Ureter (tissue), 1 donor: ENCODE data around the gene EIPR1. TPM values are rescaled to one million over a fixed set of nuclear protein-coding genes. Genes with fewer than 3 reads are reported as not detected.

Experiments
- DNase-seq: peaks from one replicate; pipeline ENCODE4 v3.0.0-alpha.2; 2020; ENCODE audit warnings: low spot score
- total RNA-seq: library from RNA; stranded (reverse); gene quantifications from one replicate; pipeline ENCODE4 v1.2.4, GENCODE V29; 2023
- donor health status: DM: yes; HTN: yes; CAD: no.

The EIPR1 gene
- total RNA-seq, 1 donor from 2014 or later = 38.1 TPM

DNA sequence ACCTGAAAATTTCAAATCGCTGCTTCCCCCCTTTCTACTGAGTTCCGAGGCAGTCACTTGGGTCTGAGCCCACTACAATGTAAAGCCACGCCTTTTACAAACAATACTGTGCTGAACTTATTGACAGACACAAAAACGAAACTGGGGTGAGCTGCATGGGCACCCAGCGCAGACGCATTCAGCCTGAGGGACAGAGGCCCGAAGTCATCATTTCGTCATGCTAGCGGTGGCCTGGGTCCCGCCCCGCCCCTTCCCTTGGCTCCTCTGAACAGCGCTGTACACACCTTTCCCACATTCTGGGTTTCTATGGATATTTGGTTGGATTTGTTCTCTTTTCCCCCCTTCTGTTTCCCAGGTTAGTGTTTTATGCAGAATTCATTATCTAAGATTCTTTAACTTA is 71.7 kb downstream of the EIPR1 start:
- DNase-seq = no peak

DNA sequence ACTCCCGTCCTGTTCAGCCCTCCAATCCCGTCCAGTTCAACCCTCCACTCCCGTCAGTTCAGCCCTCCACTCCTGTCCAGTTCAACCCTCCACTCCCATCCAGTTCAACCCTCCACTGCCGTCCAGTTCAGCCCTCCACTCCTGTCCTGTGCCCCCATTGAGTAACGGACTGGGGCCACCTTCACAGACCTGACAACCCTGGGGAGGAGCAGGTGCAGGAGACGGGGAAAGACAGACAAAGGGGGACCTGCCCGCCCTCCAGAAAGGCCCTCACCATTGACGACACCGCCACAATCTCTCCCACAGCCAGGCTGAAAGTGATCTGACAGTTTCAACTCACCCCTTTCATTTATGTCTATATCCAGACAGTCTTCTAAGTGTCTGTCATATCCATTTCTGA is 72.2 kb downstream of the EIPR1 start:
- DNase-seq = no peak

DNA sequence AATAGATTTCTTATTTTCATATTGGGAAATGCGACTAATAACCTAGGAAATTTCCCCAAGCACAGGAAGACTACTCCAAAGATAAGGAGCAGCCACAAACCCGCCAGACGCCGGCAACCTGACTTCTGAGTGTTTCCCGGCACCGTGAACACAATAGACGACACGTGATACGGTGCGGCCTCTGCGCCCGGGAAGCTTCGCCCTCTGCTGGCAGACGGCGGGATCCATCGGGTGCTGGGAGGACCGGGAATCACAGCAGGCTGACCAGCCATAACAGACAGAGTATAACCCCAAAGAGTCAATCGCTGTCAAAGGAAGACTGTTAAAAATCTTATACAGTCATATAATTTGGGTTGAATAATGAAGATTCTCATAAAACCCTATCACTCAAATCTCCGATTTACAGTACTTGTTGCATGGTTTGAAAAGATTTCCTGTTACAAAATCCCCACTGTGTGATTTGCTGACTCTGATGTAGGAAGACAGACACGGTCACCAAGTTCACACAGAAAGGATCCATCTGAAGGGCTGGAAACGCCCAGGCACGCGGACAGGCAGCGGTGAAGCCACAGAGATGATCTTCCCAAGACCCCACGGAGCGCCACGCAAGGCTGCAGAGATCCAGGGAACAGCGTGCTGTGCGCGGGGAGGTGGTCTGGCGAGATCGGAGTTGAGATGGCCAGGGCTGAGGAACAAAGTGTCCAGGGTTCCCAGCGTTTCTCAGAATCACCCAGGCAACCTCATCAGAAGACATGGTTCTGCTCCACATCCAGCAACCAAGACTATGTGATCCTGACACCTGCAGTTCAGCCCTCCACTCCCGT is 73.8 kb downstream of the EIPR1 start:
- peak; percentile 90 for DNase-seq

DNA sequence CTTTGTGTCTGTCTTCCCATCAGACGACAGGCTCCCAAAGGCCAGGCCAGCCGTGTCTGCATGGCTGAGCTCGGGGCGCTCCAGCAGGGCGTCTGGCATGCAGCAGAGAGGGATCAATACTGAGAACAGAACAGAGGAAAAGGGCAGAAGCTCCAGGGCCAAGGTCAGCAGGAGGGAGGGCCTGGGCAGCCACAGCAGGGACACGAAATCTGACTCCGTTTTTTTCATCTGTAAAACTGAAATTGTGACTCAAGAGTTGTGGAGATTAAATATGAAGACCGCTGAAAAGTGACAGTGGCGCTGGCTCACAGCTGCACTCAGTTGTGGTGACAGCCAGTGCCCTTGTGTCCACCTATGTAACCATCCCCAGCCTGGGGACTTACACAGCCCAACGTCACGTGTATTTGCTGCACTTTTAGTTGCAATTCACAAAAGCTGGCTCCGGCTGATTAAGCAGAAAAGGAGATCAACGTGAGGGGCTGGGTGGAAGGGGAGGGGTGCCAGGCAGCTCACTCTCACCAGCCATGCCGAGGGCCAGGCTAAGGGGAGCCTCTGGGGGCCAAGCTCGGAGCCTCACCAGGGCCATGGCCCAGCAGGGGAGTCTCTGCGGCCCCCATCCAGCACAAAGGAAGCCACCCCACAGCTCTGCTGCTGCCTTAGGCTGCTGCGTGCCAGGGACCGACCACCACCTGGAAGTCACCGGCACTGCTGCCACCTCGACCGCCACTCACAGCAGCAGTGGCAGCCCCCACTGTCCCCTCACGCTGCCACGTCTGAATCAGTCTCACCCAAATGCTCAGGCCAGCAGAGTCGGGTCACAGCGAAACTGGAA is 74.7 kb downstream of the EIPR1 start:
- no peak for DNase-seq

DNA sequence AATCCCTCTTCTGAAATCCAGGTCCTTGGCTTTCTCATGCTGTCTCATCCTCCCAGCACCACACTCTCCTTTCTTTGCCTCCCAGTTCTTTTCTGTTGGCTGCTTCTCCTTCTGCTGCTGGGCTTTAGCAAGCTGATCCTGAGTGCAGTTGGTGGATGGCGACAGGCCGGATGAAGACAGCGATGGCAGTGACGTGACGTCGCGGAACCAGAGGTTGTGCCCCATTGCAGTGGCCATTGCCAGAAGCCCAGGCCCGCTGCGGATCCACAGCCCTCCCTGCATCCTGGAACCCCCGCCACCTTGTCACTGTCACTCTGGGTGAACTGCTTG is 75.2 kb downstream of the EIPR1 start:
- no peak for DNase-seq

DNA sequence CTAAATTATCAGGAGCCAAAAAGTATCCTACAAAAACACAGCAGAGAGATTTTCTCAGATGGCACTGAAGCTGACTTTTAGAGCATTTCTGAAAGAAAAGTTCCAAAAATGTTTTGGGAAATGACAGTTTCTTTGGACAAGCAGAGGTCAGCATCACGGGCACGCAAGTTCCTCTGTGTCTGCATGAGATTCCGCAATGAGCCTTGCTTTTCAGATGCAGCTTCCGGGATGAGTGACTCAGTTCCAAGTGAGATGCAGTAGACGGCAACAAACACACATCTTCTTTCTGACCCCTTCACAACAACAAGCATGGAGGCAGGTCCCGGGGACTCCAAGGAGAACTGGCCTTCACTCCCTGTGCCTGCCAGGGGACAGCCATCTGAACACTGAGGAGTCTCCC is 76.6 kb downstream of the EIPR1 start:
- no peak for DNase-seq

DNA sequence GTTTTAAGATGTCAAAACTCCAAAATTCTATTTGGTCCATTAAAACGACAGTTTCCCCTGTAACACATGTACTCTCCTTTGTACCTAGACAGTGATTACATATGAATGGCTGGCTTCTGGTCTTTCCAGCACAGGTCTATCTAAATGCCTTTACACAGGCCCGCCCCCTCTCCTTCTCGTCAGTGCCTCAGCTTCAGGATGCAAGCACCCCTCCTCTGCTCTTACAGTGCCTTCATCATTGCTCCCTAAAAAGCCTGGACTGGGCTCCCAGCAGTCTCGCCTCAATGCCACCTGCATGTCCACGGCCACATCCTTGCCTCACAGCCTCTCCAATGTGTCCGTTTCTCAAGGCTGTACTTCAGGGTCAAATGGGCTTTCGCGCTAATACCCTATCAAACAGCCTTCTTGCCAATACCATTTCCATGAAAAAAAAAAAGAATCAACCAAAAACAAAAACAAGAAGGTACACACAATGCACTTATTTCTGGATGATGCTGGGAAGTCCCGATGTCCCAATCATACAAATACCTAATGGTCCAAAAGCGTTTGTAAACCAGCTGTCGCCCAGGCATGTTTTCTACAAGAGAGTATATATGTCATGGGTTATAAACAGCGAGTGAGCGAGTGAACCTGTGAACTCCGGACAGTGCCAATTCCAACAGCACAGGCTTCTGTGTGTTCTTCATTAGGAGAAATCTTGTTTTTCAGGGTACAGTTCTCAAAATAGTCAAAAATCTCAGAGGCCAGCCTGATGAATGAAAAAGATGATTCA is 77.2 kb downstream of the EIPR1 start:
- DNase-seq = no peak

DNA sequence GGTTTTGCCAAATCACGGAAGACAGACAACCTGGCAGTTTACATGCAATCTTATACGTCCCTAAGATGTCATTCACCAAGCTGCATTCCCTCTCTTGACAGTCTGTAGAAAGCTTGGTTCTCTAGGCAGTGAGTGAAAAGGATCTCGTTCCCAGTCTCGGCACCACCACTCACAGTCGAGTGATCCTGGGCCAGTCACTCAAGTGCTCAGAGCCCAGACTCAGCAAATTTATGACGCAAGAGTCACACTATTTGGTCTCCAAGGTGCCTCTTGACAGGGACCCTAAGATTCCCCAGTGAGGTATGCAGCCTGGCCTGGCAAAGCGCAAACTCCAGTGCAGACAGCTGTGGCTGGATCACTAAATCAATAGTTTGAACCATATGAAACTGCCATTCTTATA is 77.9 kb downstream of the EIPR1 start:
- DNase-seq = no peak

DNA sequence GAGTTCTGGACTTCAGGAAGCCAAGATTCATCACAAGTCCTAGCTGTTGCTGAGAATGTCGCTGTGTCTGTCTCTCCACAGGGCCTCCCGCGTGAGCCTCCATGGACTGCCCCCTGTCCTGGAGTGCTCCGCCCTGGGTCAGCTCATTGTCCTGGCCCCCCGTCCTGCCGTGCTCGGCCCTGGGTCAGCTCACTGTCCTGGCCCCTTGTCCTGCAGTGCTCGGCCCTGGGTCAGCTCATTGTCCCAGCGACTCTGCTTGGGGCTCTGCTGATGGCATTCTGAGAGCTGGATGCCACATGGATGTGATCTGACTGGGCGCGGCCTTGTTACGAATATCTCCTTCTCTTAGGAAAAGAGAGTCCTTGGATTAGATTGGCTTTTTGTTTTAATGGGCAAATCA is 78.5 kb downstream of the EIPR1 start:
- DNase-seq = no peak

DNA sequence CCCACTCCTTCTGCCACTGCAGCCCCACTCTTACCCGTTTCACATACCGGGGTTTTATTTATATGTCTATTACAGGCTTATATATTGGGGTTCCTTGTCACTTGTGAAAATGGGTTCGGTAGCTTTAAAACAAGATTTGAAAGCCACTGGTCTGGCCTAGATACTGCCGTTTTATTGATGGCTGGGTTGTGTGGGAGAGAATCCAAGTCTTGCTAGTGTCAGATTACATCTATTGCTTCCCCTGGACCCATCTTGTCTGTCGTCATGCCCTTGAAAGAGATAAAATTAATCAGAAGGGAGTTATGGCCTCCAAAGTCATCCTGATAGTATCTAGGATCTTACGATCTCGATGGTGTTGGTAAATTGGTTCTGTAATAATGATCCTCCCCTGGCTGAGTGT is 79.4 kb downstream of the EIPR1 start:
- DNase-seq = no peak

DNA sequence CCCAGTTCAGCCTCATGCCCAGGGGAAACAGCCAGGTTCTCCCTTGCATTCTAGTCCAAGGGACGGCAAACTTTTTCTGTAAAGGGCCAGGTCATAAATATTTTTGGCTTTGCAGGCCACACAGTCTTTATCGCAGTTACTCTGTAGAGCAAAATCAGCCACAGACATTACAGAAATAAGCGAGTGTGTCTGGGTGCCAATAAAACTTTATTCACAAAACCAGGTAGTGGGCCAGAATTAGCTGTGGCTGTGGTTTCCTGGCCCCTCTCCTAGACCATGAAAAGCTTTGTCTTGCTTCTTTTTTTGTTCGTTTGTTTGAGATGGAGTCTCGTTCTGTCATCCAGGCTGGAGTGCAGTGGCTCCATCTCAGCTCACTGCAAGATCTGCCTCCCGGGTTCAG is 80.1 kb downstream of the EIPR1 start:
- no peak for DNase-seq

DNA sequence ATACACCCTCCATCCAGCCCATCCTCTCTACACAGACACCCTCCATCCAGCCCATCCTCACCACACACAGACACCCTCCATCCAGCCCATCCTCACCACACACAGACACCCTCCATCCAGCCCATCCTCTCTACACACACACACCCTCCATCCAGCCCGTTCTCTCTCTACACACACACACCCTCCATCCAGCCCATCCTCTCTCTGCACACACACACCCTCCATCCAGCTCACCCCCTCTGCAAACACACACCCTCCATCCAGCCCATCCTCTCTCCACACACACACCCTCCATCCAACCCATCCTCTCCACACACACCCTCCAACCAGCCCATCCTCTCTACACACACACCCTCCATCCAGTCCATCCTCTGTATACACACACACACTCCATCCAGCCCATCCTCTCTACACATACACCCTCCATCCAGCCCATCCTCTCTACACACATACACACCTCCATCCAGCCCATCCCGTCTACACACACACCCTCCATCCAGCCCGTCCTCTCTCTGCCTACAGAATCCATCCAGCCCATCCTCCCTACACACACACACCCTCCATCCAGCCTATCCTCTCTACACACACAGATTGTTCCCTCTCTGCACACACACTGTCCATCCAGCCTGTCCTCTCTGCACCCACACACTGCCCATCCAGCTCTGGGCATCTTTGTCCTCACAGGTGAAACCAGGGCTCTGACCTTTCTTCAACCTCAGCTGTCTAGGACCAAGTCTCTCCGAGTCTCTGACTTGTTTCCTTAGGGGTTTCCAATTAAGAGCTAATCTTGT is 81.2 kb downstream of the EIPR1 start:
- DNase-seq = no peak

DNA sequence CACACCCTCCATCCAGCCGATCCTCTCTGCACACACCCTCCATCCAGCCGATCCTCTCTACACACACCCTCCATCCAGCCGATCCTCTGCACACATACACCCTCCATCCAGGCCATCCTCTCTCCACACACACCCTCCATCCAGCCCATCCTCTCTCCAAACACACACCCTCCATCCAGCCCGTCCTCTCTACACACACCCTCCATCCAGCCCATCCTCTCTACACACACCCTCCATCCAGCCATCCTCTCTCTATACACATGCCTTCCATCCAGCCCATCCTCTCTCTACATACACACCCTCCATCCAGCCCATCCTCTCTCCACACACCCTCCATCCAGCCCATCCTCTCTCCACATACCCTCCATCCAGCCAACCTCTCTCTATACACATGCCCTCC is 83.1 kb downstream of the EIPR1 start:
- DNase-seq = no peak

DNA sequence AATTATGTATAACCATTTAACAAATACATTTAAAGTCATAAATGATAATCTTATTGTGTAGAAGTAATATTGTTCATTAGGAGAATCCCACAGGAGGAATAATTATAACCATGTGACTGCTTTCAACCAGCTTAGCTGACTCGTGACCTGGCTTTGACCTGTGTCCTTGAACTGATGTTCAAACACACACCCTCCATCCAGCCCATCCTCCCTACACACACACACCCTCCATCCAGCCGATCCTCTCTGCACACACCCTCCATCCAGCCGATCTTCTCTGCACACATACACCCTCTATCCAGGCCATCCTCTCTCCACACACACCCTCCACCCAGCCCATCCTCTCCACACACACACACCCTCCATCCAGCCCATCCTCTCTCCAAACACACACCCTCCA is 83.5 kb downstream of the EIPR1 start:
- DNase-seq = no peak

DNA sequence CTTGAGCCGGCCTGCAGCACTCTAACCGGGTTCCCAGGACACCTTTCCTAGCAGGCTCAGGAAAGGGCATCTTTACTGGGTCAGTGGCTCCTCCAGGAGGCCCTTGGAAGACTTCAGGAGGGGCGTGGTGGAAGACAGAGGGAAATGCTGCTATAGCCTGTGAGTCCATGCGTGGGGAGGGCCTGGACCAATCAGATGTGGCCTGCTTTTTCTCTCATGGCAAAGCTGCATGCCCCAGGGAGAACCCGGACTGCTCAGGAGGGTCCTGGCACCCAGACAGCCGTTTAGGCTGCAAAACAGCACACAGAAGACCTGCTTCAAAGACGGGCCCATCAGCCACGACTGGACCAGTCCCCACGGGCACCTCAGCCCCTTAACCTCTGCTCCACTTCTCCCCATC is 84.4 kb downstream of the EIPR1 start:
- no peak for DNase-seq

DNA sequence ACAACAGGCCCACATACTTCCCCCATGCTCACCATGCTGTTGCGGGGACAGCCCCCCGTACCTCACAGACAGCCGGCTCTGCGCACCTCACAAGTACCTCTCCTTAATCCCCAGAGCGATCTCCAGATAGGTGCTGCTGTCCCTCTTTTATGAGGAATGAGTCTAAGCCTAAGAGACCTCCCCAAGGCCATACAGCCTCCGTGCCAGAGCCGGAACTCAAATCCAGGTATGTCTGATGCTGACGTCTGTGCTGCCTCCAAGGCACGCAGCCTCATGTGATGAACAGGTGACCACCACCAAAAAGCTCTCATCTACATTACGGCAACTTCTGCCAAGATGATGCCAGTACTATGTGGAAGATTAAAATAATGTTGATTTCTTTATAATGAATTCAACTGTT is 85.2 kb downstream of the EIPR1 start:
- DNase-seq = no peak

DNA sequence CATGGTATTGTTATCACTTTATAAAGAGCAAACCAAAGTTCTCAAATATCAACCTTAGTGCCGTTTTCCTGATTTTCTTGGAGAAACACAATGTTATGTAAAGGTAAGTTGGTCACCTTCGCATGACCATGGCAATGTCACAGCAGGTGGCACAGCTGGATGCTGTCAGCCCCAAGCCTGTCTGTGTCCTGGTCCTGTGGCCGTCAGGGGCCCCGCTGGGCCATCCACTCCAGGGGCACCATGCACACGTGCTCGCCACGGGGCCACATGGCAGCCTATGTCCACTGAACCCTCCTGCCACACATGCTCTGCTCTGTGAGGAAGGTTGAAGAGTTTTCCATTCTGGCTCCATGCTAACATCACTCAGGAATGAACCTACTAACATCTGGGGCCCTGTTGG is 85.9 kb downstream of the EIPR1 start:
- DNase-seq = no peak

DNA sequence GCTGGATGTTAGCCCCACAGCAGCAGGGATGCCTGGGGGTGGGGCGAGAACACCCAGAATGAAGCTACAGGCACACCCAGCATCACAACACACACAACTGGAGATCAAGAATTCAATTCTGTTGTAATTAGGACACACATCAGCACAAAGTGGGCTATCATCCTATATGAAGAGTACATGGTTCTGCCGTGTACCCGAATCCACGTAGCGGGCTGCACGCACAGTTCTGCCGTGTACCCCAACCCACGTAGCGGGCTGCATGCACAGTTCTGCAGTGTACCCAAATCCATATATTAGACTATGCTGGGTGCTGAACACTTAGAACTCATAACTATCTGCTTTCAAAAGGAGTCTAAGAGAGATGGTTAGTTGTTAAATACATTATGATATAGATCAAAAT is 86.5 kb downstream of the EIPR1 start:
- DNase-seq = no peak

DNA sequence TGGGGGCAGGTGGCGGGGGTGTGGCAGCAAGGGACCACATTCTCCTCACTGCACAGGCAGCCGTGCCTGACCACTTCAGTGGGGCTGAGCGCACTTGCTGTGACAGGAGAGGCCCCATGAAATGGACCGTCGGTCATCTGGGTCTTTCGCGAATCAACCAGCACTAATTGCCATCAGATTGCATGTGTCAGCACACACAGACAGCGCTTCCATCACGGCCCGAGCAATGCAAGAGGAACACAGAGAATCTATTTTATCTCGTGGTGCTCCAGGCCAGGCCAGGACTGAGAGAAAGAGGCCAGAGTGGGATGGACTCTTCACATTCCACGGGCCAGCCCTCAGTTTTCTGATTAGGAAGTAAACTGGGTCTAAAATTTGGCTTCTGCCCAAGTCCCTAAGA is 87.0 kb downstream of the EIPR1 start:
- no peak for DNase-seq

DNA sequence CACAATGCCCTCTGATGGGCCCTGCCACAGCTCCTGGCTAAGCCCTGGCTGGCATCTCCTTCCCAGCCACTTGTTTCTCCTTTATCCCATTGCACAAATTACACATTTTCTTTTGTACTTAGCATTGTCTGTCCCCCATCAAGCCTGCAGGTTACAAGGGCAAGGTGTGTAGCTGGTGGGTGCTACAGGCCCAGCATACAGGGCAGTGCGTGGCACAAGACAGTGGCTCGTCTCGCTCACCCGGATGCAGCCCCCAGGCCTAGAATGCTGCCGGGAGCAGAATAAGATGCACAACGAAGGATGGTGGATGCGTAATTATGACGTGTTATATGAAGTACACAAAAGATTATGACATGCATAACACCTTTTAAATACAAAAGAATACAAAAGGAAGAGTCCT is 87.6 kb downstream of the EIPR1 start:
- DNase-seq = no peak

DNA sequence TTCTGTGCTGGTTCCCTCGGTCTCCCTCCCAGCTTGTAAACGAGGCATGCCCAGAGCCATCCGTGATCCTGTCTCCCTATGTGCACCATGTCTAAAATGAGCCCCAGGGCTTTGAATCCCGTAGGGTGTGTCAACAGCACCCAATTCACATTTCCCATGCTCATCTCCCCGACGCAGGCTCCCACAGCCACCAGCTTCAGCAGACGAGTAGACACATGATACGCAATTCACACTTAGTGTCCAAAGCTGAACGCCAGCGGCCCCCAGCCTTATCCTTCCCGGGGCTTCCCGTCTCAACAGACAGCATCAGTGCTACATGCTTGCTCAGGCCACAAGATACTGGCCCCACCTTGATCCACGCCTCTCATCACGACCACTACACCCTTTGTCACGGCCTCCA is 88.1 kb downstream of the EIPR1 start:
- DNase-seq = no peak

DNA sequence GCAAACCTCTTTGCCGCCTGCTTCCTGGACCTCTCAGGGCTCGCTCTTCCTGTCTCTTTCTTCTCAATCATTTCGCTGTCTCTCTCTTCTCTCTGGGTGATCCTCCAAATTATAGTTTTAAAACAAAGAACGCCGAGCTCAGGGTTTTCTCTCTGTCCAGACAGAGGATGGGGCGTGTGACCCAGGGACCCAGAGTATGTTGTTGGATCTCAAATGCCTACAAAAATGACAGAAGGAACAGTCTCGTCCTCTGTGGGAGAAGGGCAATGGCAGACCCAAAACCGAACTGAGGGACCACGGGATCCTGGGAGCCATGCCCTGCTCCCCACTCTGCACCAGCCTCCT is 88.5 kb downstream of the EIPR1 start:
- no peak for DNase-seq
